Pons (tissue), 1 donor: ENCODE measurements around the gene LDLRAD4.
A peak's percentile ranks its signal among the peaks of the same experiment; 100 is the strongest.

Experiments
- DNase-seq: peaks from one replicate; pipeline ENCODE4 v3.0.0-alpha.2; 2016; ENCODE audit warnings: low spot score

The LDLRAD4 gene

GRCh38 chr18:13286456-13287125 is 68.0 kb downstream of the LDLRAD4 start:
- DNase-seq = no peak

GRCh38 chr18:13287372-13287771 is 68.8 kb downstream of the LDLRAD4 start:
- DNase-seq = no peak

DNA sequence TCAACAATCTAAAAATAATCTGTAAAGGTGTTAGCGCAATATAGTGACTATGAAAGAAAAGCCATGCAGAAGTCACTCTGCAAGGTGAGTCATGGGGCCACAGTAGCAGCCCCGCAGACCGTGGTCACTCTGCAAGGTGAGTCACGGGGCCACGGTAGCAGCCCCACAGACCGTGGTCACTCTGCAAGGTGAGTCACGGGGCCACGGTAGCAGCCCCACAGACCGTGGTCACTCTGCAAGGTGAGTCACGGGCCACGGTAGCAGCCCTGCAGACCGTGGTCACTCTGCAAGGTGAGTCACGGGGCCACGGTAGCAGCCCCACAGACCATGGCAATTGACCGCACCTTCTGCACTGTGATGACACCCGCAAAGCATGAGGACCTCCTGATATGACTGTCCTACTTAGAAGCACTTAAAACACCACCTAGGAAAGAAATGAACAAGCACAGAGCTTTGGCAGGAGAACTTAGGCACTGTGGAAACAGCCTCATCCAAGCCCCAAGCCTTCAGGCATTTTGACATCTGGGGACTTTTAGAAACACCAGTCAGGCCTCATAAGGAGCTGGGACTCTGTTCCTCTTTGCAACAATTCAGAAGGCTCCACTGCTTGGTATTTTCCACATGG is 70.1 kb downstream of the LDLRAD4 start:
- DNase-seq = no peak

- no peak for DNase-seq
Measured at GRCh38 chr18:13289481-13290205, 71.1 kb downstream of the LDLRAD4 start.

- DNase-seq = peak; percentile 37
Measured at GRCh38 chr18:13290856-13291271, 72.3 kb downstream of the LDLRAD4 start.

- DNase-seq = no peak
Measured at GRCh38 chr18:13291299-13291698, 72.7 kb downstream of the LDLRAD4 start.

- no peak for DNase-seq
Measured at GRCh38 chr18:13291745-13292447, 73.3 kb downstream of the LDLRAD4 start.

DNA sequence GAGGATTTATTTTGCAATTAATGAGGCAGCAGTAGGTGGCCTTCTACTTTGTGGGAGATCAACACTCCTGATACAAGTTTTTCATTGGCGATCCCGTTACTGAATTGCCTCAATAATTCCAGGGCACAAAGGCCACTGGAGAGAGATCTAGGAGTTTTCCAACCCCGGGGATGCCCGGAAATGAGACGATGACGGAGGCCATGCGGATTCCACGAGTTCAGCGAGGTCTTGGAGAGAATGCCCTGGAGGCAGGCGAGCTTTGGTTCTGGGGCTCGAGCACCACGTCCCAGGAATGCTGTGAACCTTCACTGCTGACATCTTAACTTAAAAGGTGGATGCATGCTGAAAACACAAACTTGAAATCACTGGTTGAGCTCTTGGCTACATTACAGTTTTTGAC is 74.2 kb downstream of the LDLRAD4 start:
- DNase-seq = no peak

- DNase-seq = no peak
Measured at GRCh38 chr18:13294309-13294708, 75.7 kb downstream of the LDLRAD4 start.

DNA sequence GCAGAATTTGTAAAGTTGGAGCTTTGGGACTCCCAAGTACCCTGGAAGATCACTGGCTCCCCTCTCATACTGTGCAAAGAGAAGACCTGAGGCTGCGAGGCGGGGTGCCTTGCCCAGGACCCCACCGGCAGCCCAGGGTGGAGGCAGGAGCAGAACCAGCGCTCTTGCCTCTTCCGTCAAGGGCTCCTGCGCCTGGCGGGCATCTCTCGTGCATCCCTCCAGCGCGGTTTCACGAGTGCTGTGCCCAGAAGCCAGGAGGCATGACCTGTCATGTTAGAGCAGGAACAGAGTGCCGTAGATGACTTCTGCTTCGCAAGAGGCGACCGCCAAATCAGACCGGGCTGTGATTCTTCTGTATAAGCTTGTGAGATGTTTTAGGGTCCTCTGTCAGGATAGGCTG is 77.3 kb downstream of the LDLRAD4 start:
- DNase-seq = no peak

DNA sequence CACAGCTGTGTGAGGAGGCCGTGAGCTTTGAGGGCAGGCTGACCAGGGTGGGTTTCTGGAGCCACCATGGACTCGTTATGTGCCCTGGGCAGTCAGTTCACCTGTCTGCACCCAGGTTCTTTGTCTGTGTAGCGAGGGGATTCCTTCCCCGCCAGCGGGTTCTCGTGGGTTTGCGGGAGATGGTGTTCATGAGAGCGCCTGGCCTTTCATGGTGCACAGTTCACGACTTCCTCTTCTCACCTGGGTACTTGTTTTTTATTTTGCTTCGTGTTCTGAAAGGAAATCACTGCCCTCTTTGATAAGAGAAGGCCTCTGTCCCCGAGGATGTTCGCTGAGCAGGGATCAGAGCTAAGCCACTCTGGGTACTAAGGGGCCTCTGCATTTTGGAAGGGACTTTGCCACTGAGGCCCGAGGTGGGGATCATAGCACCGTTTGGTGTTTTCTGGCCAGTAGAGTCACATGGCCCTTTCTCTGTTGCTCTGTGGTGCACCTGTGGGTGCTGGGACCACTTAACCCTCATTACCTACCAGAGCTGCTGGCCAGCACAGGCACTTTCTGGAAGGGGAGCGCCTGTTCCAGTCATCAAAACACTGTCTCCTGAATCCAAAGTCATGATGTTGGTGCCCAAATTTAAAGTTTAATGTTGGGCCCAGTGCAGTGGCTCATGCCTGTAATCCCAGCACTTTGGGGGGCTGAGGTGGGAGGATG is 78.5 kb downstream of the LDLRAD4 start:
- no peak for DNase-seq

- DNase-seq = no peak
Measured at GRCh38 chr18:13298262-13298661, 79.7 kb downstream of the LDLRAD4 start.

DNA sequence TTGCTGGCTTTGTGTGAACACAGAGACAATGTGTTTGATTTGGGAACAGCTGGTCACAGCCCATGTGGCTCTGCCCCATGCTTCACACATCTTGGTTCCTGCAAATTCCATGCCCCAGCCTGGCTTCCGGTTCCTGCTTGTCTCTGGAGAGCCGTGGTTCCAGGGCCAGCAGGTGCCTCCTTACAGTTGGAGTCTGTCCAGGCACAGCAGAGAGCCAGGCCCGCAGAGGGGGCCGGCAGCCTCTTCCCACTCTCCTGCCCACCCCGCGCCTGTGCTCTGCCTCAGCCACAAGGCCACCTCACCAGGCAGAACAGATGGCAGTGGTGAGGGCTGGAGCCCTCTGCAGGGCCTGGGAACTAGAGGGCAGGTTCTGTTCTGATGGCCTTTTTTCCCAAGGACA is 81.5 kb downstream of the LDLRAD4 start:
- DNase-seq = no peak

DNA sequence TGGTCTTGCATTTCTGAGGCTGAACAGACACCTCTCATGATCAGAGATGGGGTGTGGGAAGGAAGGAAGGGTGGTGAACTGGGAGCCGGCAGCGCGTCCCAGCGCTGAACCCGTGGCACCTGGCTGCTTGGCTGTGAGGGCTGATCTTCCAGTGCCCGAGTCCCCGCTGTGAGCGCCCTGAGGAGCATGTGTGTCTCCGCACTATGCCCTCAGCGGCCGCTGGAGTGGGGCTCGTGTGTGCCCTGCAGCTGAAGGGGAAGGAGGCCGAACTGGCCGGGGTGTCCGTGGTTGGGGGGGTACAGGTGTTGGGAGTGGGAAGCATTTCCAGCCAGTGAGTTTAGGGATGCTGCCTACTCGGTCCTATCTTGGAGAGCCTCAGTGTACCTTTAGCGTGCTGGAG is 82.2 kb downstream of the LDLRAD4 start:
- no peak for DNase-seq

DNA sequence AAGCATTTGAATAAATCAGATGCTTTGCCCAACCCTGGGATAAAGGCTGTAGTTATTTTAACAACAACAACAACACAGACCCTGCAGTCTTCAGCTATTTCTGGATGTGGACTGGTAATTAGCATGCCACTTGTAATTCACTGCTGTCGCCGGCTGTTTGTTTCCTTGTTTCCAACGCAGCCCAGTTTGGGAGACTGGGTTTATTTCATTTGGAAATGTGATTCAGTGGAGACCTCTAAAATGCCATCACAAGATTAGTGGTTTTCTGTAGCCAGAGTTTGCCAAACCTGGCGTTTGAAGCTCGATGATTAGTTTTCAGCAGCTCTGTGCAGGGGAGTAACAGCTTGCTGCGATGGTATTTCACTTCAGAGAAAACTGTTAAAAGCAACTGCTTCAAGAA is 83.5 kb downstream of the LDLRAD4 start:
- peak; percentile 28 for DNase-seq

- DNase-seq = peak; percentile 26
Measured at GRCh38 chr18:13302457-13303225, 84.1 kb downstream of the LDLRAD4 start.

GRCh38 chr18:13303756-13304364 is 85.3 kb downstream of the LDLRAD4 start:
- no peak for DNase-seq

DNA sequence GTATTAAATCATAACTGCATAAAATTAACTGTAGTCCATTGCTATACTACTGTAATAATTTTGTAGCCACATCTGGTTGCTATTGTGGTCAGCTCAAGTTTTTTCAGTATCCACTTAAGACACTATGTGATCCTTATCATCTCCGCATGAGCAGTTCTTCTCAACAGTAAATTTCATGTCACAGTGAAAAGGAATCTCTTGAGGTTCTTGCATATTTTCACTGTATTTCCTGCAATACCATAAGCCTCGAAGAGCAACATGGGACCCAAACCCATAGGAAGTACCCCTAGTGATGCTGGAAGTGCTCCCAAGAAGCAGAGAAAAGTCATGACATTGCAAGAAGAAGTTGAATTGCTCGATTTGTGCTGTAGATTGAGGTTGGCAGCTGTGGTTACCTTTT is 86.7 kb downstream of the LDLRAD4 start:
- no peak for DNase-seq

- no peak for DNase-seq
Measured at GRCh38 chr18:13306583-13306982, 88.0 kb downstream of the LDLRAD4 start.

- DNase-seq = no peak
Measured at GRCh38 chr18:13308369-13308768, 89.8 kb downstream of the LDLRAD4 start.
